DMS153 (cell line): ENCODE results near the gene TMEM266.

ENCODE experiments used
- DNase-seq: peaks from one replicate; lab custom pipeline; 2025; lab: John Stamatoyannopoulos, UW

The TMEM266 gene

GRCh38 chr15:76162784-76163456 is 103.1 kb downstream of the TMEM266 start:
- no peak for DNase-seq

GRCh38 chr15:76163457-76164295 is 103.9 kb downstream of the TMEM266 start:
- no peak for DNase-seq

GRCh38 chr15:76164602-76165001 is 104.8 kb downstream of the TMEM266 start:
- no peak for DNase-seq

- no peak for DNase-seq
These were observed 106.2 kb downstream of the TMEM266 start for GRCh38 chr15:76165951-76166350.

GRCh38 chr15:76168237-76168984 is 108.6 kb downstream of the TMEM266 start:
- DNase-seq = no peak

- no peak for DNase-seq
These were observed 109.2 kb downstream of the TMEM266 start for GRCh38 chr15:76169018-76169417.

- no peak for DNase-seq
These were observed 110.4 kb downstream of the TMEM266 start for GRCh38 chr15:76169911-76170800.

- DNase-seq = no peak
These were observed 113.0 kb downstream of the TMEM266 start for GRCh38 chr15:76172782-76173181.

- no peak for DNase-seq
These were observed 113.6 kb downstream of the TMEM266 start for GRCh38 chr15:76173317-76173834.

- no peak for DNase-seq
These were observed 114.9 kb downstream of the TMEM266 start for GRCh38 chr15:76174654-76175053.

- no peak for DNase-seq
These were observed 115.7 kb downstream of the TMEM266 start for GRCh38 chr15:76175442-76175841.

- DNase-seq = no peak
These were observed 116.3 kb downstream of the TMEM266 start for GRCh38 chr15:76176059-76176458.

GRCh38 chr15:76176487-76177085 is 116.8 kb downstream of the TMEM266 start:
- DNase-seq = no peak

GRCh38 chr15:76177491-76178040 is 117.8 kb downstream of the TMEM266 start:
- DNase-seq = no peak

GRCh38 chr15:76178296-76179000 is 118.7 kb downstream of the TMEM266 start:
- DNase-seq = no peak

- DNase-seq = no peak
These were observed 119.2 kb downstream of the TMEM266 start for GRCh38 chr15:76179023-76179422.

- no peak for DNase-seq
These were observed 120.5 kb downstream of the TMEM266 start for GRCh38 chr15:76180321-76180720.

GRCh38 chr15:76181705-76182107 is 121.9 kb downstream of the TMEM266 start:
- DNase-seq = no peak

GRCh38 chr15:76183930-76184649 is 124.3 kb downstream of the TMEM266 start:
- DNase-seq = no peak
